GM15510 (cell line): Measurements from ENCODE around the gene CEP41.

Source experiments
- POLR2A ChIP-seq: IDR thresholded peaks from 3 replicates; pipeline ENCODE4 v1.6.1; 2011; ENCODE audit warnings: borderline replicate concordance; ENCODE audit not compliant: insufficient read length; ENCODE audit errors: extremely low read depth

Gene CEP41

DNA sequence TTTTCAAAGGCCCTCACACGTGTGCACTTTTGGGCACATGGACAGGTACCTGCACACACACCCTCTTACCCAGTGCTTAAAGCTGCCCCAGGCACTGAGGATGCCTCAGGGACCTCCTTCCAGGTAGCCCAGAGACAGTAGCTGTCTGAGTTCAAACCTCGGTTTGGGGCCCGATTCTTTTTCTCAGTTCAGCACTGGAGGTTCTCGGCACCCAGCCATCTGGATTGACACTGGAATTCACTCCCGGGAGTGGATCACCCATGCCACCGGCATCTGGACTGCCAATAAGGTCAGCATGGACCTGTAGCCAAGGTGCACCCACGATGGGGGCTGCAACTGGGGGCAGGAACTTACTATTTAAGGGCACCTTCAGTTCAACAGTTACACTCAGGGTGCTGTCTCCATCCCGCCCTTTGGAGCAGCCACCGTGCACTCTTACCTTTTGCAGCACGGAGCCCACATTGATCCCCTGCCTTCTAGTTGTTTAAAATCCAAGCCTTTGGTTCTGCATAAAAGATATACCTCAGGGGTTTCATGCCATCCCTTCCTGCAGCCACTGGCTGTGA, 78.5 kb downstream of the CEP41 start:
- TF ChIP-seq POLR2A, result no peak

DNA sequence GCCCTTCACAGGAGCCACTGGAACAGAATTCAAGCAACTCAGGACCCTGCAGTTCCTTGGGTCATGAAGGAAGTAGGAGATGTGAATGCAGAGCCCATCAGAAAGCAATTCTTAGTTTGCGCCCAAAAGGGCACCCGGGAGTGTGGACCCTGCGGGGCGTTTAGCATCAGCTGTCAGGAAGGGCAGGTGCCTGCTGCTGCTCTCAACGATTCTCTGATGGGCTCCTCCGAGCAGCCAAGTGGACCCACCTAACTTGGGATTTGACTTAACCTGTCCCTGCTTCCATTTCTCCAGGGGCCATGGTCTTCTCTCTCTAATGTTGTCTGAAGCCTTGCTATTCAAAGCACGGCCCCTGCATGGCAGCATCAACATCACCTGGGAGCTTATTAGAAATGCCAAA, 79.1 kb downstream of the CEP41 start:
- no peak for TF ChIP-seq POLR2A

DNA sequence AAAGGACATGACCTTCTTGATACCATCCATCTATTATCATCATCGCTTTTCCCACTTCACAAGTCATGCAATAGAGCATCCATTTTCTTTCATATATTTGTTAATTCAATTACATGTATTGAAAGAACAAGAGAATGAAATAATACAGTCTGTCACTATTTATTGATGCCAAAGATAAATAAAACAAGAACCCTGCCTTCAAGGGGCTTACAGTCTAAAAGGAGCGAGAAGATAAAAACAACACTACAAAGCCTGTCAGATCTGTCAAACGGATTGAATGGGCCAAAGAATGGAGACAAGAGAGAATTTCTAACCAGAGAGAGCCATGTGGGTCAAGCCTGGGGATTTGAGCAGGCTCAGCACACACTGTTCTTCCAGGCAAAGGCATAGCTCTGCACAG, 80.3 kb downstream of the CEP41 start:
- no peak for TF ChIP-seq POLR2A

DNA sequence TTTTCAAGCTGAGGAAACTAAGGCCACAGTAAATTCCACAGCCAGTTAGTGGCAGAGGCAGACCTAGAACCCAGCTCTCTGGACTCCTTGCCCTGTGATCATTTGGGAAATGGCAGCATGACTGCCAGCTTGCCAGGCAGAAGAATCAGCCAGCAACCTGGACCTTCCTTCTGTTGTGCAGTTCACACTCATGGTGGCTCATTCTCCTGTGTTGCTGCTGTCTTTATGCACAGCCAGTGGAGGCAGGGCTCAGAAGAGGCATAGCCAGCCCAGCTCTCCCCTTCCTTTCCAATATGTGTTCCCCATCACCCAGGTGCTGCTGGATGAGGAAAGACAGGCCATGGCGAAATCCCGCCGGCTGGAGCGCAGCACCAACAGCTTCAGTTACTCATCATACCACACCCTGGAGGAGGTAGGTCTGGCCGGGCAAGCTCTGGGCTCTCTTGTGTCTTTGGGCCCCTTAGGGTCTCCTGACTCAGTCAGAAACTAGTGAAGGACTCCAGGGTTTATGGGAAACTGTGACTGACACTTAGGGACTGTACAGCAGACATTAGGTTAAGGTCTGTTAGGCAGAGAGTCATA, 81.4 kb downstream of the CEP41 start:
- no peak for TF ChIP-seq POLR2A

DNA sequence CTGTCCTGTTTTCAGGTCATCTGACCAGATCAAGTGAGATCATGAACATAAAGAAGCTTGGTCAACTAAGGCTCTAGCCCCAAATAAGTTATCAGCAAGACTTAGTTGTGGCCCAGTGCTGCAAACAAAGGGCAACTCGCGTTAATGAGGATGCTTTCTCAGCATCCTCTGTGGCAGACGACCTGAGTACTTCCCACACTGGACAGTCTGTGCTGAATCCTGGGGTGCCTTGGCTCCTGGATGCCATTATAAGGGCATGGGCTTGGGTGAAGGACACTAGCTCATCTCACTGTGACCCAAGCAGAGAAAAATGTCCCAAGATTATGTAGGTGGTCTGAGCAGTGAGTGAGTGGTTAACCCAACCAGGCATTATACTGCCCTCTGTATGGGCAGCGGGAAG, 82.3 kb downstream of the CEP41 start:
- TF ChIP-seq POLR2A, result no peak

DNA sequence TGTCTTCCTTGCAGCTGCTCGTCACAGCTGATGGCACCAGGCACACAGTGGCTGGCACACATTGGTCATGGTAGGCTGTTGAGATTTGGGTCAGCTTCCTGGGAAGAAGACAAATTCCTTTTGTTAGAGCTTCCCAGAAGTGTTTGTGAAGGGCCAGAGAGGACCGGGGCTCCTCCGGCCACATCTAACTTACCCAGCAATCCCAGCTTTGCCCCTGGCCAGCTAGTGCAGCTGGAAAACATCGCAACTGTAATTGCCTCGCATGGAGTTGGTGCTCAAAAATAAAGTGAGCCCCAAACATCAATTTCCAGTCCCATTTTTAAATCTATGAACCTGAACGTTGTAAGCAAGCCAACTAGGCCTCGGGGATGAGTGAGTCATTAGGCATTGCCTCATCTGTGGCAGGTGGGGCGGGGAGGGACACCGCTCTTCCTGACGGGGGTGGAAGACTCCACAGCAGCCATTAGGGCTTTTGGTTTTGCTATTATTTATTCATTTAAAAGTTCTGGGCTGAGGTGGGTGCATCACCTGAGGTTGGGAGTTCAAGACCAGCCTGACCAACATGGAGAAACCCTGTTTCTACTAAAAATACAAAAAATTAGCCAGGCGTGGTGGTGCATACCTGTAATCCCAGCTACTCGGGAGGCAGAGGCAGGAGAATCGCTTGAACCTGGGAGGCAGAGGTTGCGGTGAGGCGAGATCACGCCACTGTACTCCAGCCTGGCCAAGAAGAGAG, 83.8 kb downstream of the CEP41 start:
- TF ChIP-seq POLR2A, result no peak

DNA sequence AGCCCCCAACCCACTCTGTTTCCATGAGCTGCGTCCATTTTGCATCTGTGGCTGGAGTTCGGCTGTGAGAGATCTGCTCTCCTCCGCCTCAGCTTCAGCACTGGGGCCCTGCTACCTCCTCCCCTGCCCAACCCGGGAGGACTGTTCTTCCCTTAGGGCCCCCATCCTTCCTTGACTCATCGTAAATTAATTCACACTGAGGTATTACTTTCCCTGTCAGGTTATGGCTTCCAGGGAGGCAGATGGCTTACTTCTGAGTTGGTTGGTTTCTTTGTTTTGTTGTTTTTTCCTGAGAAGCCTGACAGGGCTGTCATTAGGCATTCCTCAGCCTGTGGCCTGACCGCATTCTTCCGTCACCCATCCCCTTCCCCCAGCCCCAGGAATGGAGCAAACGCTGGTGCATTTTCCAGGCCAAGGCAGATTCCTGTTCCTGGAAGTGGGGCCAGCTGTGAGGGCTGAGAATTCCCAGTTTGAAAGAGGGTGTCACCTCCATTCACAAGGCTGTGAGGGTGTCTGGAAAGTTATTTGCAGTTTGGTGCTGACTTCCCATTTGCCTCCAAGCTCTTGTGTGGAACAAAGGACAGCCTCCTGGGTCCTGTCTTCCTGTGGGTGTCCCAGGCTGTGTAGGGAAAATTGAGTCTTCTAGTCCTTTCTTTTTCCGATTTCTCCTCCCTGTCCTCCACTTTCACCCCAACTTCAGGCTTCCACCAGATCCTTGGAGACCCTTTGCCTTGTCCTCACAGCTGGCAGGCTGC, 84.5 kb downstream of the CEP41 start:
- no peak for TF ChIP-seq POLR2A

DNA sequence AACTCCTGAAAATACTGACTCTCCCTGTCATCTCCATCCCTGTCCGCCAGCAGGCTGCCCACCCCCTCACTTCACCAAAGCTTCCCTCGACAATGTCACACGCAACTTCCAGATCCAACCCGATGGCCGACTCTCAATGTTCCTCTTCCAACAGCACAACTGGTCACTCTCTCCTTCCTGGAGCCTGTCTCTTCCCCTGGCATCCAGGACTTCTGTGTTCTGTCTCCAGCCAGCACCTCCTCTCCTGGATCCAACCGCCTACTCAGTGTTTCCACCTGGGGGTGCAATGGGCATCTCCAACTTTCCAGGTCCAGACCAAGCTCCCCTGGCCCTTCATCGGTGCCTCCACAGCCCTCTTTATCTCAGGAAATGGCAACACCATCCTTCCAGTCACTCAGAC, 87.6 kb downstream of the CEP41 start:
- TF ChIP-seq POLR2A, result no peak

DNA sequence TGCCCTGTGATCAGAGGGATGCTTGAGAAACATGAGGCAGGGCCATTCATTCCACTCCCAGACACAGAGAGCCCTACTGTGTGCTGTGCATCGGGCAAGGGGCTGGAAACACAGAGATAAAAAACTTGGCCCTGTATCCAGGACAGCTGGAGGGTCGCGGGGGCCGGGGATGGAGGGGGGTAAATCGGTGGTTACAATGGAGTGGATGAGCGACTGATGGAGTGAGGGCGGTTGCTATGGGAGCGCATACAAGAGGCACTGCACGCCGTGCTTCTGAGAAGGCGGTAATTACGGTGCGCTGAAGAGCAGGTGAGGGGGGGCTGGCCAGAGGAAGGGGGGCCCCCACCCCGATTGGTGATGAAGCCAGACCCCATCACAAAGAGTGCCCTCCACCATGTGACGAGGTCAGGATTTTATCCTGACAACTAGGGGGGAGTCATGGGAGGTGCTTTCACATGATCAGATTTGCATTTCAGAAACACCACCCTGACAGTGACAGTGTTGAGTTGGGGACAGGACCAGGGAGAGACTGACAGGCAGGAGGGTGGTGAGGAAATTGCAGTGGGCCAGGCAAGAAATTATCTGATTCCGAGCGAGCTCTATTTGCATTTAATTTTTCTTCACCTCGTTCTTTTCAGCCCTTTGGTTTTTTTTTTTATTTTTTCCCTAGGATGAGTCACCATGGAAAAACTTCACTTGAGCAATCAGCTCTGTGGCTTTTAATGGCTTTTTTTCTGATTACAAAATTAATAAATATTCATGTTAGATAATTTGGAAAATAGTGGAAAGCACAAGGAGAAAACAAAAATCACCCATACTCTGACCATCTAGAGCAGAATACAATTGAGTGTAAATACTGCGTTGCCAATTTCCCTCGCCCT, 88.4 kb downstream of the CEP41 start:
- TF ChIP-seq POLR2A, result no peak

DNA sequence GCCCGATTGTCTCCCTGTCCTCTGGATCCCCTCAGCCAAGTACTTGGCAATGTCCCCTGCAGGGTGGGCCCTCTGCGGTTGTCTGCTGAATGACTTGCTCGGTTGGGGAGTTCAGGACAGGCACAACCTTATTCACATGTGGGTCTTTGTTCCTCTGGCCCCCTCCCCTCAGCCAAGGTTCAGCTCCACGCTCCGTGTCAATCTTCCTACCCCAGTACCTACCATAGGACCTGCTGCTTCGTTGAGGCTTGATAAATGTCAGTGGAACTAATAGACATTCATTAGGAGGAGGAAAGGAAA, 89.1 kb downstream of the CEP41 start:
- no peak for TF ChIP-seq POLR2A

DNA sequence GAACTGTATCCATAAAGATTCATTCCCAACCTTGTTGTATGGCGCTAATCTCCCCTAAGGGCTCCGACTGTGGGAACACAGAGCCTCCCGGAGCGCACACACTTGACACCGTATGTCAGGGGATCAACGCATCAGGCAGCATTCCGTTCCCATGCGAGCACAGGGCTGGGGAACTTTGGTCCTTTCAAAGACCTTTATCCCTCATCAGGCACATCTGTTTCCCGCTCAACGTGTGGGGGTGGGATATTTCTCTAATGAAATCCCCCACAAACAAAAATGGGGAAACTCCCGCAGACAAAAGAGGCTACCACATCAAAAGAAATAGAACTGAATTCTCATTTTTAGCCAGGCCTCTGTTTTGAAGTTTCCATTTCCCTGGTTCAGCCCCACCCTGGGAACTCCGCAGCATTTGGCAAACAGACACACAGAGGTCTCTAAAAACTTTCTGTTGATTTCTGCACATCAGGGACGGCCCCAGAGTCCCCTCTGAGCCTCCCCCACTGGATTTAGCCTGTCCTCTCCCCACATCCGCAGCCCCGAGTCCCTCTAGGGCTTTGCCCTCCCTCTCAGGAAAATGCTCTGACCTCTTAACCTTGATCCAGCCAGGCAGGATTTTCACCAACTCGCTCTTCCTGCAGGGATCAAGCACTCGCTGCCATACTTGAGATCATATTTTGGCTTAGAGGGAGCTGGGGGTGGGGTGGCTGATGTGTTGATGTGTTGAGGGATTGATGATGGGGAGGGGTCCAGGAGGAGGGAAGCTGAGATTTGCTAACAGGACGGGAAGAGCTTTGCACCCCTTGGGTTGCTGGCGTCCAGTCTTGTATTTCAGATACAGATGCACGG, 89.6 kb downstream of the CEP41 start:
- no peak for TF ChIP-seq POLR2A

DNA sequence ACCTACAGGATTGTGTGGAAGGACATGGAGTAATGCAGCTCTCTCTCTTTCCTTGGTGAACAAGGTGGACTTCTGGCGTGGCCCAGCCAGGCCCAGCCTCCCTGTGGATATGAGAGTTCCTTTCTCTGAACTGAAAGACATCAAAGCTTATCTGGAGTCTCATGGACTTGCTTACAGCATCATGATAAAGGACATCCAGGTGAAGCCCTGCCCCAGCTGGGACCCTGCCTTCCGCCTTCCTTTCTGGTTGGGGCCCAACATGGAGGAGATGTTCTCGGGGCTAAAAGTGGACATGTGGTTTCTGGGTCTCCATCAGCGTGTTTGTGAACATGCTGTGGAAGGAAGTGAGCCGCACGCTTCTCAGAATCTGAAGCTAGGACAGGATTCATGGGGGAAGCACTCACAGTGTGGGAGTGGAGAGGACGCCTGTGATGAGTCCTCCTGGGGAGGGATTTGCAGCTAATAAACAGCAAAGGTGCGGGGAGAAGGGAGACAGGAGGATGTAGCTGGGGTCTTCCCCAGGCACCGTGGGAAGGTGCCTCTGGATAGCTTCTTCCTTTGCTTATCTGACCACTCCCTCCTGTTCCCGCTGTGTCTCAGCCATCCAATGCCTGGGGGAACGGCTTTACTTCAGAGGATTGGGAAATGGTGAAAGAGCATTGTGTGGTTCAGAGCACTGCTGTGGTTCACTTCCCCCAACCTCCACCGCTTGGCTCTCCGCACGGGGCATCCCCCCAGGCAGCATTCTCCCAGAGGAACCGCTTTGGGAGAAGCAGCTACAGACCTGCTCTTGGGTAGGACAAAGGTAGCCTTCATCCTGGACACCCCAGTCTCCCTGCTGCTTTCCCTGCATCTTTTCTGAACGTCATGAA, 90.7 kb downstream of the CEP41 start:
- TF ChIP-seq POLR2A, result no peak

DNA sequence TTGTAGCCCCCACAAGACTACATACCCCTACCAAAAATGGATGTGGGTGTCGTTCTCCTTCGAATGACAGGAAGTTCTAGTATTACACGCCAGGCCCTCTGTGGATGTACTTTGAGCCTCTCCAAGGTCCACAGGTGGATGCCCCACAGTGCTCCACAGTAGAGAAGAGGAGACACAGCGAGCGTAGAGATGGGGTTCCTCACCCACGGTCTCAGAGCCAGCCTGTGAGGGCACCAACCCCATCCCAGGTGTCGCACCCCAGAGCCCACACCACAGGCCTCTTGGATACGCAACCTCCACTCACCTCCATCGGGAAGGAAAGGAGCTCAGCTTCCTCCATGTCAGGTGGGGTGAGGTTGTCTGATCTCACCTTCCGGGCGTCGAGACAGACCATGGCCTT, 93.9 kb downstream of the CEP41 start:
- TF ChIP-seq POLR2A, result no peak
